Measurements from ENCODE around the gene RACGAP1. TPM values are rescaled to one million over a fixed set of nuclear protein-coding genes. Genes with fewer than 3 reads are reported as not detected.
A peak's percentile ranks its signal among the peaks of the same experiment; 100 is the strongest.

The RACGAP1 gene
- 10 to 100 TPM in 1 of 3 donors, 1 to 10 TPM in 2; 6.1 to 11.6 (median 8.7) TPM for total RNA-seq
- total RNA-seq (2013), result 11.5 TPM

DNA sequence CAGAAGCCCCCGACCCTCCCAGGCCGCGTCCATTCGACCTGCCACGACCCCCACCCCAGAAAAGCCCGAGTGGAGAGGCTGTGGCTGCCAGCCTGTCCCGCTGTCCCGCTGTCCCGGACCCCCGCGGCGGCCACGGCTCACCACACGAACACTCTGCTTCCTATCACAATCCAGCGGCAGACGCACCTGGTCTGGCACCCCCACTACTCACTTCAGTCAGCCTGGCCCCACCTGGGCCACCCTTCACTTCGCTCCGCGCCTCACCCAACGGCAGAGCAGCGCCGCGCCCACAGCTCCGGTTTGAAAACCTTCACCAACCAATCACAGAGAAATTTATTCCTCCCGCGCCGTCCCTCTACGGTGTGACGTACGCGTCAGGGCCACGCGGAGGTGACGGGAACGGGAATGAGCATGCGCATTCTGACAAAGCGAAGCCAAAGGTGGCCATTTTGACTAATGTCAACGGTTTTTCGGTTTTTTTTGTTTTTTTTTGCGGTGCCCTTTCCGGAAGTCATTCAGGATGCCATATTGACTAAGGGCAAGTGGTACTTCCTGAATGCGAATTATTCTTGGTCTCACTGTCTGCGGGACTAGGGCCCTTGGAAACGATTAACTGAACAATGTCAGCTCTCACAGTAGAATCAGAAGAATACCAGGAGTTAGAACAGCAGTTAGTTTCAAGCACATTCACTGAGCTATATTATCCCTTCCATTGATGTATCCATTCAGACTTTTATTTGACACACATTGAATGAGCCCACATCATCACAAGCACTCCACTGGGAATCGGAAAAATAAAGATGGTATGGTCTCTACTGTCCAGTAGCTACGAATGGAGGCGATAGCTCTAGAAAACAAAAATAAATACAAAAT lies at the start of gene RACGAP1:
TSS of gene RACGAP1 (minus strand) at position 308 of the 873 bp plus-strand sequence. CDS start 8,779 bp downstream, outside the sequence.
- Histone ChIP-seq H3K27me3 (ENCODE audit: control insufficient read depth, insufficient read depth, low read length) (no peaks in the 10 kb centered on the region), H3K4me1 (ENCODE audit: control insufficient read depth, insufficient read depth, low read length) (peaks cover 7% of the 10 kb centered on the region), H3K9me3 (ENCODE audit: control insufficient read depth, insufficient read depth, low read length) (no peaks in the 10 kb centered on the region), H3K36me3 (ENCODE audit: control insufficient read depth, insufficient read depth, low read length) (no peaks in the 10 kb centered on the region), H3K4me3 (ENCODE audit: low read length) (peak within 1 kb of the TSS; percentile 57), H3K27ac (ENCODE audit: low read length) (peak within 1 kb of the TSS; percentile 34)
- intact Hi-C loops (cut with micrococcal nuclease), result loop anchor here (1.0 kb wide), 1 partner anchor 86 kb away; no protein-coding TSS in a partner anchor
- TF ChIP-seq CTCF (IDR thresholded peaks at IDR 0.05), result no peak
- Mint-ChIP-seq H3K9me3 (peaks cover 0 to 2% of the 10 kb centered on the region in 2 donors), H3K4me3 (peak within 1 kb of the TSS; percentile 97), H3K27me3 (ENCODE audit: low read depth in 2 of 2) (no peaks in the 10 kb centered on the region), H3K36me3 (peaks cover 5% of the 10 kb centered on the region), H3K27ac (peak within 1 kb of the TSS; percentile 86 to 91), H3K4me1 (peaks cover 11 to 19% of the 10 kb centered on the region in 2 donors)
- DNase-seq (peak; percentile 91 to 100), ATAC-seq (peak; percentile 96)
- WGBS (ENCODE audit: insufficient coverage), result under 1% methylated on average over 44 of the region's 47 CpGs

GRCh38 chr12:50073712-50074111 lies 48.4 kb upstream of the RACGAP1 start:
- H3K4me3 ChIP-seq (ENCODE audit: low read length), result no peak overlapping the region
- TF ChIP-seq CTCF (IDR thresholded peaks at IDR 0.05), result no peak
- no peak for DNase-seq
- ATAC-seq, result no peak
- 83% methylated on average over 10 of the region's 10 CpGs for WGBS (ENCODE audit: insufficient coverage)
- no peak overlapping the region for H3K27ac ChIP-seq (ENCODE audit: low read length)
- H3K36me3 ChIP-seq (ENCODE audit: control insufficient read depth, insufficient read depth, low read length), result no peaks in the 10 kb centered on the region
- no peaks in the 10 kb centered on the region for H3K9me3 ChIP-seq (ENCODE audit: control insufficient read depth, insufficient read depth, low read length)
- Mint-ChIP-seq H3K4me1 (peaks cover 0 to 10% of the 10 kb centered on the region in 2 donors), H3K36me3 (no peaks in the 10 kb centered on the region), H3K4me3 (no peak overlapping the region), H3K27ac (no peak overlapping the region), H3K9me3 (no peaks in the 10 kb centered on the region), H3K27me3 (ENCODE audit: low read depth in 2 of 2) (peaks cover 0 to 4% of the 10 kb centered on the region in 2 donors)
- intact Hi-C loops (cut with micrococcal nuclease), result loop anchor here (5.0 kb wide), 1 partner anchor 106 kb away; no protein-coding TSS in a partner anchor
- no peaks in the 10 kb centered on the region for H3K27me3 ChIP-seq (ENCODE audit: control insufficient read depth, insufficient read depth, low read length)
- H3K4me1 ChIP-seq (ENCODE audit: control insufficient read depth, insufficient read depth, low read length), result peaks cover 9% of the 10 kb centered on the region

- Histone ChIP-seq H3K9me3 (ENCODE audit: control insufficient read depth, insufficient read depth, low read length) (no peaks in the 10 kb centered on the region), H3K4me3 (ENCODE audit: low read length) (no peak overlapping the region), H3K4me1 (ENCODE audit: control insufficient read depth, insufficient read depth, low read length) (peaks cover 9% of the 10 kb centered on the region), H3K27me3 (ENCODE audit: control insufficient read depth, insufficient read depth, low read length) (no peaks in the 10 kb centered on the region), H3K36me3 (ENCODE audit: control insufficient read depth, insufficient read depth, low read length) (no peaks in the 10 kb centered on the region), H3K27ac (ENCODE audit: low read length) (no peak overlapping the region)
- Mint-ChIP-seq H3K4me1 (peaks cover 0 to 10% of the 10 kb centered on the region in 2 donors), H3K4me3 (no peak overlapping the region), H3K27ac (no peak overlapping the region), H3K36me3 (no peaks in the 10 kb centered on the region), H3K9me3 (no peaks in the 10 kb centered on the region), H3K27me3 (ENCODE audit: low read depth in 2 of 2) (peaks cover 0 to 2% of the 10 kb centered on the region in 2 donors)
- ATAC-seq, result no peak
- 85% methylated on average over 7 of the region's 7 CpGs for WGBS (ENCODE audit: insufficient coverage)
- DNase-seq, result no peak
- no peak for TF ChIP-seq CTCF (IDR thresholded peaks at IDR 0.05)
- intact Hi-C loops (cut with micrococcal nuclease), result loop anchor here (5.0 kb wide), 1 partner anchor 106 kb away; no protein-coding TSS in a partner anchor
These were observed 47.9 kb upstream of the RACGAP1 start for GRCh38 chr12:50073206-50073605.

Data from natural killer cell (primary cell).